IMR-90 (cell line): ENCODE results near the gene LBP. TPM values are rescaled to one million over a fixed set of nuclear protein-coding genes. Genes with fewer than 3 reads are reported as not detected.

Source experiments
- ATAC-seq: fragments of 200-7000 bp; cut with Tn5 transposase; 2 replicates; pipeline ENCODE4 v1.9.1; 2020; ENCODE audit warnings: low read depth, mild to moderate bottlenecking, moderate library complexity
- BruUV-seq: library from RNA; stranded (reverse); fragments of 400-500 nt; replicated peaks from 2 replicates; lab custom pipeline; 2021; lab: Mats Ljungman, UMichigan
- CTCF ChIA-PET: fragments of 300-600 bp; formaldehyde crosslinking; extraction: SDS; loops from one replicate; lab custom pipeline; 2021; ENCODE audit warnings: antibody characterized with exemption; lab: Yijun Ruan, JAX
- POLR2A ChIA-PET: fragments of 300-600 bp; sonication (Branson Sonifier 250); formaldehyde crosslinking; loops from one replicate; lab custom pipeline; 2022; ENCODE audit warnings: antibody characterized with exemption; ENCODE audit not compliant: unreplicated experiment; lab: Charles Lee
- DNase-seq: peaks from one replicate; pipeline ENCODE4 v3.0.0; 2013
- H2AFZ ChIP-seq: replicated peaks from 2 replicates; pipeline ENCODE3; 2013; ENCODE audit warnings: low read length, mild to moderate bottlenecking; ENCODE audit not compliant: poor library complexity
- H2AK5ac ChIP-seq: 2 replicates; pipeline ENCODE4 v1.6.1; 2013; ENCODE audit warnings: low read depth, low read length, inconsistent platforms
- H2AK9ac ChIP-seq: replicated peaks from 2 replicates; pipeline ENCODE3; 2013; ENCODE audit warnings: mild to moderate bottlenecking, low read depth, low read length, moderate library complexity; ENCODE audit not compliant: poor library complexity
- H2BK120ac ChIP-seq: 2 replicates; pipeline ENCODE4 v1.6.1; 2013; ENCODE audit warnings: low read depth, low read length, inconsistent platforms
- H2BK15ac ChIP-seq: 3 replicates; pipeline ENCODE4 v1.6.1; 2013; ENCODE audit warnings: low read depth, low read length, inconsistent platforms
- H2BK20ac ChIP-seq: 2 replicates; pipeline ENCODE4 v1.6.1; 2013; ENCODE audit warnings: low read depth, mild to moderate bottlenecking, inconsistent platforms, low read length, moderate library complexity
- H2BK5ac ChIP-seq: 2 replicates; pipeline ENCODE4 v1.6.1; 2013; ENCODE audit warnings: mild to moderate bottlenecking, low read depth, low read length, inconsistent platforms; ENCODE audit not compliant: poor library complexity, severe bottlenecking
- H3K14ac ChIP-seq: replicated peaks from 2 replicates; pipeline ENCODE4 v1.6.1; 2013; ENCODE audit warnings: low read depth, low read length, inconsistent platforms
- H3K18ac ChIP-seq: 2 replicates; pipeline ENCODE4 v1.6.1; 2013; ENCODE audit warnings: low read depth, low read length, control low read depth
- H3K23ac ChIP-seq: 2 replicates; pipeline ENCODE4 v1.6.1; 2013; ENCODE audit warnings: low read depth, low read length, inconsistent platforms
- H3K27ac ChIP-seq: 2 replicates; pipeline ENCODE4 v1.5.1; 2013; ENCODE audit warnings: mild to moderate bottlenecking, control low read depth, low read length; ENCODE audit not compliant: insufficient read depth
- H3K27me3 ChIP-seq: 2 replicates; pipeline ENCODE4 v1.6.1; 2013; ENCODE audit warnings: low read length; ENCODE audit not compliant: control insufficient read depth, insufficient read depth
- H3K36me3 ChIP-seq: 2 replicates; pipeline ENCODE4 v1.6.1; 2013; ENCODE audit warnings: low read length, mixed read lengths; ENCODE audit not compliant: control insufficient read depth, insufficient read depth
- H3K4ac ChIP-seq: 2 replicates; pipeline ENCODE4 v1.6.1; 2013; ENCODE audit warnings: low read depth, low read length, inconsistent platforms
- H3K4me1 ChIP-seq: 2 replicates; pipeline ENCODE4 v1.6.1; 2013; ENCODE audit warnings: low read length, mixed read lengths; ENCODE audit not compliant: control insufficient read depth, insufficient read depth
- H3K4me2 ChIP-seq: 2 replicates; pipeline ENCODE4 v1.6.1; 2013; ENCODE audit warnings: low read depth, mild to moderate bottlenecking, control low read depth, low read length, moderate library complexity
- H3K4me3 ChIP-seq: 2 replicates; pipeline ENCODE4 v1.5.1; 2013; ENCODE audit warnings: low read depth, mild to moderate bottlenecking, control low read depth, low read length, moderate library complexity; ENCODE audit not compliant: insufficient read depth
- H3K56ac ChIP-seq: 2 replicates; pipeline ENCODE4 v1.6.1; 2013; ENCODE audit warnings: low read length, inconsistent platforms; ENCODE audit not compliant: insufficient read depth; ENCODE audit errors: extremely low read depth
- H3K79me1 ChIP-seq, 2 experiments: 2 replicates each; pipeline ENCODE4 v1.6.1; 2013; ENCODE audit warnings: low read length in 2 of 2, inconsistent platforms in 1 of 2, low read depth in 1 of 2
- H3K9ac ChIP-seq: 2 replicates; pipeline ENCODE4 v1.6.1; 2013; ENCODE audit warnings: low read depth, low read length, control low read depth
- H3K9me1 ChIP-seq: 2 replicates; pipeline ENCODE4 v1.6.1; 2013; ENCODE audit warnings: low read length, inconsistent platforms; ENCODE audit not compliant: insufficient read depth
- H3K9me3 ChIP-seq: 2 replicates; pipeline ENCODE4 v1.6.1; 2013; ENCODE audit warnings: low read length; ENCODE audit not compliant: control insufficient read depth, insufficient read depth
- H4K20me1 ChIP-seq: 2 replicates; pipeline ENCODE4 v1.6.1; 2013; ENCODE audit warnings: low read length, inconsistent platforms; ENCODE audit not compliant: insufficient read depth
- H4K5ac ChIP-seq: 2 replicates; pipeline ENCODE4 v1.6.1; 2013; ENCODE audit warnings: mild to moderate bottlenecking, low read depth, low read length, control low read depth
- H4K8ac ChIP-seq, 2 experiments: 2 replicates each; pipeline ENCODE4 v1.6.1; 2013; ENCODE audit warnings: low read depth in 2 of 2, low read length in 2 of 2, control low read depth in 1 of 2, inconsistent platforms in 1 of 2
- H4K91ac ChIP-seq: 2 replicates; pipeline ENCODE4 v1.6.1; 2013; ENCODE audit warnings: low read depth, low read length, inconsistent platforms; ENCODE audit not compliant: insufficient read depth
- BHLHE40 ChIP-seq: fragments of 150-350 bp; IDR thresholded peaks from 2 replicates; pipeline ENCODE4 v1.6.1; 2016; ENCODE audit warnings: mild to moderate bottlenecking, low read depth, low read length
- CEBPB ChIP-seq: IDR thresholded peaks from 2 replicates; pipeline ENCODE4 v1.6.1; 2012; ENCODE audit warnings: low read depth, low read length, improper control_type of control experiment
- CHD1 ChIP-seq: IDR thresholded peaks from 2 replicates; pipeline ENCODE4 v1.6.1; 2012; ENCODE audit warnings: low read depth, low read length, improper control_type of control experiment
- FOS ChIP-seq: fragments of 150-350 bp; IDR thresholded peaks from 2 replicates; pipeline ENCODE4 v1.6.1; 2016; ENCODE audit warnings: low read depth, low read length
- MAFK ChIP-seq: IDR thresholded peaks from 2 replicates; pipeline ENCODE4 v1.6.1; 2012; ENCODE audit warnings: low read depth, low read length, improper control_type of control experiment
- MAZ ChIP-seq: IDR thresholded peaks from 2 replicates; pipeline ENCODE4 v1.6.1; 2012; ENCODE audit warnings: low read depth, mild to moderate bottlenecking, low read length, improper control_type of control experiment, moderate library complexity, borderline replicate concordance
- MXI1 ChIP-seq: IDR thresholded peaks from 2 replicates; pipeline ENCODE4 v1.6.1; 2012; ENCODE audit warnings: low read depth, mild to moderate bottlenecking, low read length, moderate library complexity, borderline replicate concordance
- NFE2L2 ChIP-seq: fragments of 150-350 bp; IDR thresholded peaks from 2 replicates; pipeline ENCODE4 v1.6.1; 2016; ENCODE audit warnings: low read depth, mild to moderate bottlenecking, low read length
- POLR2A ChIP-seq: IDR thresholded peaks from 2 replicates; pipeline ENCODE4 v1.6.1; 2012; ENCODE audit warnings: mild to moderate bottlenecking, low read depth, low read length
- RCOR1 ChIP-seq: IDR thresholded peaks from 2 replicates; pipeline ENCODE4 v1.6.1; 2012; ENCODE audit warnings: mild to moderate bottlenecking, low read length, improper control_type of control experiment; ENCODE audit not compliant: insufficient replicate concordance
- RFX5 ChIP-seq: IDR thresholded peaks from 2 replicates; pipeline ENCODE4 v1.8.0; 2012; ENCODE audit warnings: low read depth, mild to moderate bottlenecking, low read length, moderate library complexity
- SMC3 ChIP-seq: fragments of 150-350 bp; IDR thresholded peaks from 2 replicates; pipeline ENCODE4 v1.6.1; 2016; ENCODE audit warnings: low read depth, mild to moderate bottlenecking, antibody characterized with exemption, low read length, moderate library complexity
- WGBS, 2 experiments: methylation state at CpG; one replicate each; pipeline versions ENCODE4 v1.1.5 to v1.1.7; 2013; ENCODE audit warnings: missing lambda C conversion rate in 2 of 2; ENCODE audit not compliant: insufficient read length in 1 of 2; ENCODE audit errors: extremely low coverage in 2 of 2; 5-methylcytosine and 5-hydroxymethylcytosine counted together
- dilution Hi-C: fragments of 300-500 bp; cut with HindIII; formaldehyde crosslinking; loops from one replicate; pipeline ENCODE4 v1.14.3; 2018; ENCODE audit warnings: low sequenced_read_pairs; ENCODE audit not compliant: unreplicated experiment
- in situ Hi-C: fragments of 300-500 bp; cut with MboI; formaldehyde crosslinking; loops from 3 replicates; pipeline ENCODE4 v1.14.3; 2019; ENCODE audit warnings: low sequenced_read_pairs, inconsistent platforms, mixed read lengths
- intact Hi-C: fragments of 100-400 bp; cut with micrococcal nuclease; formaldehyde crosslinking; loops from 2 replicates; pipeline ENCODE4 v1.10.0; 2022
- polyA plus RNA-seq, 3 experiments: library from polyadenylated mRNA; depleted of rRNA; stranded (reverse); fragments of >200 nt; gene quantifications; 2 replicates each; pipeline ENCODE4 v1.2.3, GENCODE V29; 2012; ENCODE audit warnings: low replicate concordance in 1 of 3
- total RNA-seq: library from RNA; depleted of rRNA; stranded (reverse); fragments of >200 nt; gene quantifications from 2 replicates; pipeline ENCODE4 v1.2.3, GENCODE V29; 2012
- TF ChIP-seq, protein P1 (sequence below): fragments of 150-350 bp; IDR thresholded peaks from 2 replicates; pipeline ENCODE4 v1.6.1; 2016; ENCODE audit warnings: low read depth, mild to moderate bottlenecking, low read length, moderate library complexity, borderline replicate concordance
- TF ChIP-seq, protein P2 (sequence below): fragments of 150-350 bp; IDR thresholded peaks from 2 replicates; pipeline ENCODE4 v1.6.1; 2017; ENCODE audit warnings: mild to moderate bottlenecking, antibody characterized with exemption, low read length, low read depth
- TF ChIP-seq, protein P3 (sequence below): conservative IDR thresholded peaks from 2 replicates; pipeline ENCODE4 v1.5.1; 2012; ENCODE audit warnings: mild to moderate bottlenecking, low read depth, low read length, improper control_type of control experiment

LBP gene
- total and polyA plus RNA-seq, 2 of the 4 experiments (the other 2 are of a cell fraction) = not detected

DNA sequence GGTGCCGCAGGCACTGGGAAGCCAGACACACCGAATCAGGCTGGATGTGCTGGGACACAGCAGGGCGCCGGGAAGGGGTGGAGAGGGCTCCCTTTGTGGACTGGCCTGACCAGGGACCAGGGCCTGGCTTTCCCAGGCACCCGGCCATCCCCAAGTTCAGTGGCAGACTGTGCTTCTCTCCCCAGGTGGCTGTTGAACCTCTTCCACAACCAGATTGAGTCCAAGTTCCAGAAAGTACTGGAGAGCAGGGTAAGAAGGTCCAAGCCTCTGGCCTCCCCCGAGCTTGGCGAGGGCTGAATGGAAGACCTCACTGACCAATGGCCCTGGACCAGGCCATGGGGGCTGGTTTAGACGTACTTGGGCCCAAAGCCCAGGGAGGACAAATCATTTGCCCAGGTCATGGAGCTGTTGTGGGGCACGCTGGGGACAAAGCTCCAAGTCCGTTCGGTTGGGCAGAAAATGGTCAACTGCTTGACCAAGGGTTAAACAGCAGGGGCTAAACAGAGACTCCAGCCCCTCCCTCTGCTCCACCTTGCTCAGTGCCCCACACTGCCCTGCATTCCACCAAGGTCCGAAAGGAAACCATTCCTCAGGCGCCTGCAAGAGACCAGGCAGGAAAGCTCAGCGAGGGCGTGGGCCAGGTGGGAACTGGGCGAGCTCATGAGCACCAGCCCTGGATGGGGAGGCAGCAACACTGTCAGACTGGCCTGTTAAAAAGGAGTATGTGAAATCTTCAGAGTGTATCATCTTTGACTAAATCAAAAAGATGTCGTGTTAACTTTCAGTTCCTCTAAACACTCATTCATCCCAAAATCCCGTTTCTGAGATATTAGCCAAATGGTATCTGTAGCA lies 9.1 kb downstream of the LBP start:
- Histone ChIP-seq H3K36me3 (no peaks in the 10 kb centered on the region), H2BK120ac (no peak overlapping the region), H3K27me3 (peaks cover 2% of the 10 kb centered on the region), H2BK5ac (no peak overlapping the region), H3K27ac (no peak overlapping the region), H2BK15ac (no peak overlapping the region), H3K9me3 (no peaks in the 10 kb centered on the region), H3K4me1 (no peaks in the 10 kb centered on the region; the same call in 1 of the 2 replicates), H3K9ac (no peak overlapping the region), H3K56ac (no peak overlapping the region), H4K5ac (no peak overlapping the region), H2AK5ac (no peak overlapping the region), H2AK9ac (no peak overlapping the region), H3K4ac (no peak overlapping the region), H3K14ac (no peak overlapping the region), H4K91ac (no peak overlapping the region), H4K8ac (no peak overlapping the region), H3K23ac (no peak overlapping the region), H2BK20ac (no peak overlapping the region), H2AFZ (peak overlapping the region; percentile 44), H3K4me3 (no peak overlapping the region), H3K4me2 (no peak overlapping the region), H3K18ac (no peak overlapping the region), H3K79me1 (no peaks in the 10 kb centered on the region), H3K9me1 (no peaks in the 10 kb centered on the region), H4K20me1 (no peaks in the 10 kb centered on the region)
- ChIA-PET CTCF (no interaction called here), POLR2A (no interaction called here)
- DNase-seq = no peak
- in situ Hi-C loops (no loop called here), intact Hi-C loops (loop anchor here (1.0 kb wide), 1 partner anchor 126 kb away; no protein-coding TSS in a partner anchor), dilution Hi-C loops (no loop called here)
- WGBS, 2 experiments = 87% methylated on average over 11 of the region's 18 CpGs; no CpG with 5 or more reads in 1 of the 2 experiments
- no TSS peak for BruUV-seq
- ATAC-seq = no peak
- TF ChIP-seq NFE2L2 (no peak), RFX5 (no peak), MXI1 (no peak), MAFK (no peak), CHD1 (no peak), CEBPB (no peak), FOS (no peak), SMC3 (no peak), RCOR1 (no peak), POLR2A (no peak), BHLHE40 (no peak), MAZ (no peak)
- TF ChIP-seq, protein P1, sequence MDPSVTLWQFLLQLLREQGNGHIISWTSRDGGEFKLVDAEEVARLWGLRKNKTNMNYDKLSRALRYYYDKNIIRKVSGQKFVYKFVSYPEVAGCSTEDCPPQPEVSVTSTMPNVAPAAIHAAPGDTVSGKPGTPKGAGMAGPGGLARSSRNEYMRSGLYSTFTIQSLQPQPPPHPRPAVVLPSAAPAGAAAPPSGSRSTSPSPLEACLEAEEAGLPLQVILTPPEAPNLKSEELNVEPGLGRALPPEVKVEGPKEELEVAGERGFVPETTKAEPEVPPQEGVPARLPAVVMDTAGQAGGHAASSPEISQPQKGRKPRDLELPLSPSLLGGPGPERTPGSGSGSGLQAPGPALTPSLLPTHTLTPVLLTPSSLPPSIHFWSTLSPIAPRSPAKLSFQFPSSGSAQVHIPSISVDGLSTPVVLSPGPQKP = no peak
- TF ChIP-seq, protein P2, sequence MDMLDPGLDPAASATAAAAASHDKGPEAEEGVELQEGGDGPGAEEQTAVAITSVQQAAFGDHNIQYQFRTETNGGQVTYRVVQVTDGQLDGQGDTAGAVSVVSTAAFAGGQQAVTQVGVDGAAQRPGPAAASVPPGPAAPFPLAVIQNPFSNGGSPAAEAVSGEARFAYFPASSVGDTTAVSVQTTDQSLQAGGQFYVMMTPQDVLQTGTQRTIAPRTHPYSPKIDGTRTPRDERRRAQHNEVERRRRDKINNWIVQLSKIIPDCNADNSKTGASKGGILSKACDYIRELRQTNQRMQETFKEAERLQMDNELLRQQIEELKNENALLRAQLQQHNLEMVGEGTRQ = no peak
- TF ChIP-seq, protein P3, sequence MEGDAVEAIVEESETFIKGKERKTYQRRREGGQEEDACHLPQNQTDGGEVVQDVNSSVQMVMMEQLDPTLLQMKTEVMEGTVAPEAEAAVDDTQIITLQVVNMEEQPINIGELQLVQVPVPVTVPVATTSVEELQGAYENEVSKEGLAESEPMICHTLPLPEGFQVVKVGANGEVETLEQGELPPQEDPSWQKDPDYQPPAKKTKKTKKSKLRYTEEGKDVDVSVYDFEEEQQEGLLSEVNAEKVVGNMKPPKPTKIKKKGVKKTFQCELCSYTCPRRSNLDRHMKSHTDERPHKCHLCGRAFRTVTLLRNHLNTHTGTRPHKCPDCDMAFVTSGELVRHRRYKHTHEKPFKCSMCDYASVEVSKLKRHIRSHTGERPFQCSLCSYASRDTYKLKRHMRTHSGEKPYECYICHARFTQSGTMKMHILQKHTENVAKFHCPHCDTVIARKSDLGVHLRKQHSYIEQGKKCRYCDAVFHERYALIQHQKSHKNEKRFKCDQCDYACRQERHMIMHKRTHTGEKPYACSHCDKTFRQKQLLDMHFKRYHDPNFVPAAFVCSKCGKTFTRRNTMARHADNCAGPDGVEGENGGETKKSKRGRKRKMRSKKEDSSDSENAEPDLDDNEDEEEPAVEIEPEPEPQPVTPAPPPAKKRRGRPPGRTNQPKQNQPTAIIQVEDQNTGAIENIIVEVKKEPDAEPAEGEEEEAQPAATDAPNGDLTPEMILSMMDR = no peak
